HG03064 (cell line): ENCODE data around the gene SMIM26.
"Not testable (repeated sequence)": the region's sequence is repeated elsewhere in the genome, so short reads cannot be mapped to it uniquely, and the experiment has no call there.

ENCODE experiments used
- ATAC-seq: cut with Tn5 transposase; IDR thresholded peaks from one replicate; pipeline ENCODE4 v1.9.1; 2021; ENCODE audit warnings: low read depth; ENCODE audit not compliant: unreplicated experiment

Gene SMIM26, protein sequence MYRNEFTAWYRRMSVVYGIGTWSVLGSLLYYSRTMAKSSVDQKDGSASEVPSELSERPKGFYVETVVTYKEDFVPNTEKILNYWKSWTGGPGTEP

GRCh38 chr20:18566892-18567738 lies at the start of gene SMIM26:
Gene SMIM26, plus strand, starts transcription at chr20:18567432. Its CDS starts 47 bp downstream, at chr20:18567479.
- peak; percentile 98 for ATAC-seq

- not testable (repeated sequence) for ATAC-seq
Observed at GRCh38 chr20:18522066-18522465, 45.2 kb upstream of the SMIM26 start.

DNA sequence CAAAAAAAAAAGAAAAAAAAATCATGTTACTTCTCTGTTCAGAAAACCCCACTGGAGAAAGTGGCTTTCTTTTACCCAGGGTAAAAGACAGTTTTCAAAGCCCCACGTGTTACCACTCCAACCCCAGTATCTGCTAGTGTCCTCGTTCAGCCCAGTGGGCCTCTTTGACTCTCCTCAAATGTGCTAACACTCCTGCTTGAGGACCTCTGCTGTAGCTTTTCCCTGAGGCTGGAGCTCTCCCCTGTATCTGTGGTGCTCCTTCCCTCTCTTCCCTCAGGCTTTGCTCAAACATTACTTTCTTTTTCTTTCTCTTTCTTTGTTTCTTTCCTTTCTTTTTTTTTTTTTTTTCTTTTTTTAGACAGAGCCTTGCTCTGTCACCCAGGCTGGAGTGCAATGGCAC lies 44.2 kb upstream of the SMIM26 start:
- no peak for ATAC-seq

DNA sequence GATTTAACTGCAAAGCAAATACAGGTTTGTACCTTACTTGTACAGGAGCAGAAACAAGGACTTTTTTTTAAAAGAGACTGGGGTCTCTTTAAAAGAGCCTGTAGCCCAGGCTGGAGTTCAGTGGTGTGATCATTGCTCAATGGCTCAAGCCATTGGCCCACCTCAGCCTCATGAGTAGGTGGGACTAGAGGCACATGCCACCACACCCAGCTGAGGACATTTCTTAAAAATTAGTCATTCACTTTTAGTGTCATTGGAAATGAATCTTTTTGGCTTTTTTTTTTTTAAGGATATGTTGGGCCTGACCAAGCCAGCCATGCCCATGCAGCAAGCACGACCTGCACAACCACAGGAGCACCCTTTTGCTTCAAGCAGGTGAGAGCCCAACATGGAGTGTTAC lies 42.6 kb upstream of the SMIM26 start:
- no peak for ATAC-seq

DNA sequence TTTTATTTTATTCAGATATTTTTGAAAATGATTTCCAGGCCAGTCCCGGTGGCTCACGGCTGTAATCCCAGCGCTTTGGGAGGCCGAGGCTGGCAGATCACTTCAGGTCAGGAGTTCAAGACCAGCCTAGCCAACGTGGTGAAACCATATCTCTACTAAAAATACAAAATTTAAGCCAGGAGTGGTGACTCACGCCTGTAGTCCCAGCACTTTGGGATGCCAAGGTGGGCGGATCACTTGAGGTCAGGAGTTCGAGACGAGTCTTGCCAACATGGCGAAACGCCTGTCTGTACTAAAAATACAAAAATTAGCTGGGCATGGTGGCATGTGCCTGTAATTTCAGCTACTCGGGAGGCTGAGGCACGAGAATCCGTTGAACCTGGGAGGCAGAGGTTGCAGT lies 40.5 kb upstream of the SMIM26 start:
- ATAC-seq = not testable (repeated sequence)

DNA sequence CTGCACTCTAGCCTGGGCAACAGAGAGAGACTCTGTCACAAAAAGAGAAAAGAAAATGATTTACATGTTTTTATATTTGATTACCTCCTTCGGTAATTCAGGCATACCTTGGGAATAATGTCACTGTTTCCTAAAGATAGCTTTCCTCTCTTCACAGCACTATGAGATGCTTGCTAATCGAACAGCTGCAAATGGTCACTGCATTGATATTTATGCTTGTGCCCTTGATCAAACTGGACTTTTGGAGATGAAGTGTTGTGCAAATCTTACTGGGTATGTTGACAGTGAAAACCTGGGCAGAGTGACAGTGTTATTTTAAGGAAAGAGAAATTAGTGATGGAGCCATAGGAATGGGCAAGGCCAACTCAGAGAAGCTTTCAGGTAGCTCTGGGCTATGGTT lies 39.9 kb upstream of the SMIM26 start:
- no peak for ATAC-seq

DNA sequence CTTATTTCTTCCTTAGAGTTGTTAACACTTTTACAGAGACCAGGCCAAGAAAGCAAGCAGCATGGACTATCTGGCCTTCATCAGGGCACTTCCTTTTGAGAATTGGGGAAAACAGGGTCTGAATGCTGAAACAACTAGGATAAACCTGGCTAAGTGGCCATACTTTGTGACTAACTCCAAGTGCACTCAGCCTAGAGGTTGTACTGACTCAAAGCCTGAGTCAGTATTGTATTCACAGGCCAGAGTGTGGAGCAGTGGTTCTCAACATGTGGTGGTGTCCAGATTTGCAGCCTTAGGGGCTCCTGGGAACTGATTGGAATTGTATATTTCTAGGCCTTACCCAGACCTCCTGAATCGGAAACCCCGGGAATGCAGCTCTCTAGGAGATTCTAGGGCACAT lies 39.4 kb upstream of the SMIM26 start:
- ATAC-seq = no peak

GRCh38 chr20:18529041-18529440 lies 38.2 kb upstream of the SMIM26 start:
- no peak for ATAC-seq

GRCh38 chr20:18532626-18533025 lies 34.6 kb upstream of the SMIM26 start:
- no peak for ATAC-seq

- no peak for ATAC-seq
Observed at GRCh38 chr20:18533491-18533890, 33.7 kb upstream of the SMIM26 start.

DNA sequence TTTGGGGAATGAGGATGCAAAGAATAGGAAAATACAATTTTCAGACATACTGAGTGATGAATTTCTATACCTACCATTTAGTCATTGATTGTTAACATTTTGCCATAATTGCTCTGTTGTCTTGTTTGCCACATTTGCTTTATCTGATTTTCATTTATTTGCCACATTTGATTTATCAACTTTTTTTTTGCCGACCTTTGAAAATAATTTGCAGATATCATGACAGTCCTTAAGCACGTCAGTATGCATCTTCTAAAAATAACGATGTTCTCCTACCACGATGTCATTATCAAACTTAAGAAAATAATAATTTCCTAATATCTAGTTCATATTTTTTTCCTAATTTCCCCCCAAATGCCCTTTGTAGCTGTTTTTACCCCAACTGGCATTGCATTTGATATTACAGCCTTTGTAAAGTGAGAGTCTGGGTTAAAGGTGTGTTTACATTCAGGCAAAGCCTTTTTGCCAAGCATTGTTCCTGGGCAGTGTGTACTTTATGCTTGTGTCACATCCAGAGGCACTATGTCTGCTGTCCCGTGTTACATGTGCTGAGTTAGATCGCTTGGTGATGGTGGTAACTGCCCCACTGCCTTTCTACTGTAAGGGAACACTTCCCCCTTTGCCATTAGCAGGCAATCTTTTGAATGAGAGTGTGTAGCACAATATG lies 33.1 kb upstream of the SMIM26 start:
- ATAC-seq = no peak

- ATAC-seq = no peak
Observed at GRCh38 chr20:18537651-18538050, 29.6 kb upstream of the SMIM26 start.

GRCh38 chr20:18541741-18542140 lies 25.5 kb upstream of the SMIM26 start:
- no peak for ATAC-seq

GRCh38 chr20:18543216-18543615 lies 24.0 kb upstream of the SMIM26 start:
- ATAC-seq = no peak

DNA sequence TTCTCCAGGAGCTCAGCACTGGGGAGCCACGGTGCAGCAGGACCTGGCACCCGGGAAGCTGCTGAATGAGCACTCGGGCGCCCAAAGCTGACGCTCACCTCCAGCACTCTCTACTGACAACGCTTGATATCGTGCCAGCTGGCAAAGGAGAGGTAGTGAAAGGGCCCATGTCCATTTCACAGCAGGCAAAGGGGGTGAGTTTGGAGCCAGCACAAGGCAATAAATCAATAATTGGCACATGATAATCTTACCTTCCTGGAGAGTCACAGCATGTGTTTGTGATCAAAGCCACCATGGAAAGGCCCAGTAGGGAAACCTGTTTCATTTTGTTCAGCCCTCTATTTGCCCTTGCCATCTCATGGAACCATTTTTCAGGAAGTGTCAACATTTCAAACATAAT lies 23.3 kb upstream of the SMIM26 start:
- ATAC-seq = no peak

- no peak for ATAC-seq
Observed at GRCh38 chr20:18545566-18545965, 21.7 kb upstream of the SMIM26 start.

DNA sequence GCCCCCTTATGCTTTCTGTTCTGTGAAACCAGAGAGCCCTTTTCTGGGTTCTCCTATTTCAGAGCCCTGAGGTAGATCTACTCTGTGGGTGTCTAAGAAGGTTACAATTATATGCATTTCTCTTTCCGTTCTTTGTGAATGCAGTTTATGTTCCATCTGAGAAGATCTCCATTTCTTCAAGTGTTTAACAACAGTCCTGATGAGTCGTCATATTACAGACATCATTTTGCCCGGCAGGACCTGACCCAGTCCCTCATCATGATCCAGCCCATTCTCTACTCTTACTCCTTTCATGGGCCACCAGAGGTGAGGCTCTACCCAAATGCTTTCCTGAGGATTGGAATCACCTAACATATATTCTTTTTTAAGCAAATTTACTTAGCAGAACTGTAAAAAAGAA lies 18.8 kb upstream of the SMIM26 start:
- ATAC-seq = no peak

GRCh38 chr20:18553746-18554145 lies 13.5 kb upstream of the SMIM26 start:
- no peak for ATAC-seq

GRCh38 chr20:18567739-18568091 lies 483 bp downstream of the SMIM26 start:
- ATAC-seq = no peak

DNA sequence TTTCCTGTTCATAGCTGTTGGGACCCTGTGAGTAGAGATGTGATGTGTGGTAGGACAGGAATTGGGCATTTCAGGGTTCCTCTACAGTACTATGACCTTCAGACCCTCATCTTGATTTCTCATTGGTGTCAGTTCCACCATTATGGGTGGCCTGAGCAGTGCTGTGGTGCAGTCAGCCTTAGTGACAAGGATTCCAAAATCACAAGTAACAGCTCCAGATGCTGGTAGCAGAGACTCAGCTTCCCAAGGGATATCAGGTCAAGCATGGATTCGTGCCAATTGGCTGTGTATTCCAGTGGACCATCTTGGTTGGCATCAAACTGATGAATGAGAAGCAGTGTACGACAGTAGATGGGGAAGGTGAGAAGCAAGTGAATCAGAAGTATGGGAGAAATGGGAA lies 3.8 kb downstream of the SMIM26 start:
- ATAC-seq = no peak

GRCh38 chr20:18571578-18571977 lies 4.3 kb downstream of the SMIM26 start:
- no peak for ATAC-seq

DNA sequence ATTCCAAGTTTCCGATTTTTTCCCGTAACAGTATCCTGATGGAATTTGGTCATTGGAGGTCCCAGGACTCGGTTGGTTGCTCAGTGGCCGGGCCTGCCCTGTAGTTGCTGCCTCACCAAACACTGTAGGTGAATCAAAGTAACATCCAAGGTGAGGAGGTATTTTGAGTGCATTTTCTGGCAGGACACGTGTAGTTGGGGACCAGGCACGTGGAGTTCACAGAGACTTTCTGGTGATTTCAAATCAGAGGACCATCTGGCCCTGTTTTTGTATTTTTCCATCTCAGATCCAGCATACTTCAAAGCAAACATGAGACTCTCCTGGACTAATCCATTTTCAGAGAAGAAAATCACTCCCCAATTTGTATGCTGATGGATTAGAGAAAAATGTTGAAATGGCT lies 10.7 kb downstream of the SMIM26 start:
- ATAC-seq = no peak
